Loucy (cell line): ENCODE results near the gene CYSLTR2.

Experiments
- H2AFZ ChIP-seq: fragments of 200-600 bp; sonication (generic); 2 replicates; pipeline ENCODE4 v1.6.0; 2016; ENCODE audit warnings: antibody characterized with exemption, mild to moderate bottlenecking, low read length, moderate library complexity
- H3F3A ChIP-seq: fragments of 200-600 bp; 2 replicates; pipeline ENCODE4 v1.6.0; 2016; ENCODE audit warnings: antibody characterized with exemption, low read depth, mild to moderate bottlenecking
- H3K27me3 ChIP-seq: fragments of 200-600 bp; sonication (generic); 2 replicates; pipeline ENCODE4 v1.6.1; 2014; ENCODE audit warnings: low read length, mild to moderate bottlenecking; ENCODE audit not compliant: insufficient read depth, poor library complexity, severe bottlenecking
- H3K36me3 ChIP-seq: fragments of 200-600 bp; sonication (generic); 2 replicates; pipeline ENCODE4 v1.6.1; 2016; ENCODE audit warnings: low read length; ENCODE audit not compliant: insufficient read depth
- H3K4me1 ChIP-seq: fragments of 200-600 bp; sonication (generic); 2 replicates; pipeline ENCODE4 v1.5.1; 2014; ENCODE audit warnings: low read length, mild to moderate bottlenecking; ENCODE audit not compliant: insufficient read depth, poor library complexity, severe bottlenecking
- H3K4me2 ChIP-seq: fragments of 200-600 bp; sonication (generic); 2 replicates; pipeline ENCODE4 v1.6.0; 2014; ENCODE audit warnings: antibody characterized with exemption, low read length, low read depth, mild to moderate bottlenecking; ENCODE audit not compliant: poor library complexity, severe bottlenecking
- H3K4me3 ChIP-seq: fragments of 200-600 bp; sonication (generic); 2 replicates; pipeline ENCODE4 v1.5.1; 2014; ENCODE audit warnings: low read length, mild to moderate bottlenecking, mixed read lengths; ENCODE audit not compliant: poor library complexity, severe bottlenecking
- H3K79me2 ChIP-seq: fragments of 200-600 bp; sonication (generic); 2 replicates; pipeline ENCODE4 v1.6.1; 2014; ENCODE audit warnings: low read length; ENCODE audit not compliant: insufficient read depth
- H3K9ac ChIP-seq: fragments of 200-600 bp; sonication (generic); 2 replicates; pipeline ENCODE4 v1.6.0; 2014; ENCODE audit warnings: mild to moderate bottlenecking, low read depth, low read length, moderate library complexity; ENCODE audit not compliant: poor library complexity, severe bottlenecking
- H3K9me2 ChIP-seq: fragments of 200-600 bp; sonication (generic); replicated peaks from 2 replicates; pipeline ENCODE4 v1.6.1; 2016; ENCODE audit warnings: low read depth, low read length, mixed read lengths
- H3K9me3 ChIP-seq: fragments of 200-600 bp; sonication (generic); 2 replicates; pipeline ENCODE4 v1.6.1; 2014; ENCODE audit warnings: mild to moderate bottlenecking, antibody characterized with exemption, low read length, low read depth; ENCODE audit not compliant: insufficient read depth
- H4K20me1 ChIP-seq: fragments of 200-600 bp; sonication (generic); 2 replicates; pipeline ENCODE4 v1.6.0; 2014; ENCODE audit warnings: antibody characterized with exemption, low read length, mild to moderate bottlenecking; ENCODE audit not compliant: insufficient read depth, poor library complexity, severe bottlenecking
- EZH2phosphoT487 ChIP-seq: fragments of 200-600 bp; IDR thresholded peaks from 2 replicates; pipeline ENCODE4 v1.6.1; 2018; ENCODE audit warnings: antibody characterized with exemption, mild to moderate bottlenecking, moderate library complexity, borderline replicate concordance
- TF ChIP-seq, protein P1 (sequence below): fragments of 200-600 bp; sonication (generic); conservative IDR thresholded peaks from 2 replicates; pipeline ENCODE4 v1.5.1; 2014; ENCODE audit warnings: mild to moderate bottlenecking, antibody characterized with exemption, low read length

The CYSLTR2 gene

DNA sequence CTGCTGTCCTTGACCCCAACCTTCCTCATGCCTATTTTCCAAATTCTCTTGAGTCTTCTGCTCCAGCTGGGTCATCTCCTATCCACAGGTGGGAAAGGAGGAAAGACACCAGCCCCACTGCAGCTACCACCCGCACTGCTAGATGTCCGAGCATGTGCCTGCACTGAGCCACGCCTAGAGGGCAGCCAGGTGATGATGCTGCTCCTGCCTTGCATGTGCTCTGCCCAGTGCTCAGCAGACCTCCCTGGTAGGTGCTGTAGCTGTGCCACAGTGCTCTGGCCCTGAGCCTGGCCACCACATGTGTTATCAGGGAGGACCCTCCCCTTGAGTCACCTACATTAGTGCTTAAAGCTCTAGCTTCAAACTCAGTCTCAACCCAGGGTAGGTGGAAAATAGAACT is 6.9 kb upstream of the CYSLTR2 start:
- no peaks in the 10 kb centered on the region for H3K27me3 ChIP-seq
- H4K20me1 ChIP-seq: no peaks in the 10 kb centered on the region
- H3K4me2 ChIP-seq: no peak overlapping the region
- no peaks in the 10 kb centered on the region for H3K36me3 ChIP-seq
- no peaks in the 10 kb centered on the region for H3K9me2 ChIP-seq
- no peaks in the 10 kb centered on the region for H3K4me1 ChIP-seq
- H2AFZ ChIP-seq: no peak overlapping the region
- H3K79me2 ChIP-seq: no peaks in the 10 kb centered on the region
- no peak for TF ChIP-seq EZH2phosphoT487
- TF ChIP-seq, protein P1, sequence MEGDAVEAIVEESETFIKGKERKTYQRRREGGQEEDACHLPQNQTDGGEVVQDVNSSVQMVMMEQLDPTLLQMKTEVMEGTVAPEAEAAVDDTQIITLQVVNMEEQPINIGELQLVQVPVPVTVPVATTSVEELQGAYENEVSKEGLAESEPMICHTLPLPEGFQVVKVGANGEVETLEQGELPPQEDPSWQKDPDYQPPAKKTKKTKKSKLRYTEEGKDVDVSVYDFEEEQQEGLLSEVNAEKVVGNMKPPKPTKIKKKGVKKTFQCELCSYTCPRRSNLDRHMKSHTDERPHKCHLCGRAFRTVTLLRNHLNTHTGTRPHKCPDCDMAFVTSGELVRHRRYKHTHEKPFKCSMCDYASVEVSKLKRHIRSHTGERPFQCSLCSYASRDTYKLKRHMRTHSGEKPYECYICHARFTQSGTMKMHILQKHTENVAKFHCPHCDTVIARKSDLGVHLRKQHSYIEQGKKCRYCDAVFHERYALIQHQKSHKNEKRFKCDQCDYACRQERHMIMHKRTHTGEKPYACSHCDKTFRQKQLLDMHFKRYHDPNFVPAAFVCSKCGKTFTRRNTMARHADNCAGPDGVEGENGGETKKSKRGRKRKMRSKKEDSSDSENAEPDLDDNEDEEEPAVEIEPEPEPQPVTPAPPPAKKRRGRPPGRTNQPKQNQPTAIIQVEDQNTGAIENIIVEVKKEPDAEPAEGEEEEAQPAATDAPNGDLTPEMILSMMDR: no peak
- no peaks in the 10 kb centered on the region for H3F3A ChIP-seq
- H3K4me3 ChIP-seq: no peak overlapping the region
- H3K9ac ChIP-seq: no peak overlapping the region
- no peaks in the 10 kb centered on the region for H3K9me3 ChIP-seq

DNA sequence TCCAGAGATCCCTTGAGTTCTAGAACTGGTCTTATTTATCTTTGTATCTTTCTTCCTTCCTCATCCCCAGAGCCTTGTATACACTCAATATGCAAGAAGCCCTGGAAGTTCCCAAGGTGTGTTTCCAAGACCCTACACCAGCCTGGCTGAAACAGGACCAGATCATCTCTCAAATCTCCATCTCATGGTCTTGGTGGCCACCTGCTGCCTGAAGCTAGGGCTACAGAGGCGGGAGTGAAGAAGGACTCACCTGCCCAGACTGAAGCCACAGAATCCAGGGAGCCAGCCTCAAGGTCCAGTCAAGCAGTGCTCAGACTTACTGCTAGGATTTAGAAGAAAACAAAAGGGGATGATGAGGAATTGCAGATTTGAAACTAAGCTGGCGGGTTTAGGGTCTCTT is 6.1 kb upstream of the CYSLTR2 start:
- Histone ChIP-seq H3K4me3 (no peak overlapping the region), H3K79me2 (no peaks in the 10 kb centered on the region), H3K4me1 (no peaks in the 10 kb centered on the region), H3K27me3 (no peaks in the 10 kb centered on the region), H3K9me2 (no peaks in the 10 kb centered on the region), H3F3A (no peaks in the 10 kb centered on the region), H4K20me1 (no peaks in the 10 kb centered on the region), H3K4me2 (no peak overlapping the region), H3K9me3 (no peaks in the 10 kb centered on the region), H2AFZ (no peak overlapping the region), H3K36me3 (no peaks in the 10 kb centered on the region), H3K9ac (no peak overlapping the region)
- TF ChIP-seq, protein P1: peak; percentile 32
- TF ChIP-seq EZH2phosphoT487: no peak

DNA sequence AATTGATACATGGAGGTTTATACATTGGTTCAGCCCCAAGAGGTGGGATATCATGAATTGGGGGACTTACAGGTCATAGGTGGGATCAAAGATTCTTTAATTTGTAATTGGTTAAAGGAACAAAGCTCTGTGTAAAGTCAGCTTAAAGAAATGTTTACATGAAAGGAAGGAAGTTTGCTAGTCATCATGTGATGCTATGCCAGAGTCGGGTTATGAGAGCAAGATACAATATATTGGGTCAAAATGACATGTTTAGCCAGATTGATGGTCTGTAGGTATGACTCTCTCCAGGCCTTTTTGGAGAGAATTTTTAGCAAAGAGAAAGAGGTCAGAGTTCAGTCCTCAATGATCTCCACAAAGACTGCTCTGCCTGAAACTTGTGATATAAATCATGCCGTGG is 5.3 kb upstream of the CYSLTR2 start:
- H4K20me1 ChIP-seq: no peaks in the 10 kb centered on the region
- no peaks in the 10 kb centered on the region for H3F3A ChIP-seq
- no peak overlapping the region for H3K9ac ChIP-seq
- H3K9me3 ChIP-seq: no peaks in the 10 kb centered on the region
- H3K9me2 ChIP-seq: no peaks in the 10 kb centered on the region
- no peaks in the 10 kb centered on the region for H3K27me3 ChIP-seq
- no peak for TF ChIP-seq EZH2phosphoT487
- TF ChIP-seq, protein P1: no peak
- no peak overlapping the region for H3K4me2 ChIP-seq
- peaks cover 5% of the 10 kb centered on the region for H3K4me1 ChIP-seq
- H2AFZ ChIP-seq: 0 out of 2 replicates have a peak overlapping the region, but pooled peaks have one; percentile 23
- H3K79me2 ChIP-seq: no peaks in the 10 kb centered on the region
- no peak overlapping the region for H3K4me3 ChIP-seq
- H3K36me3 ChIP-seq: no peaks in the 10 kb centered on the region
